Nephron progenitor cell (in vitro differentiated cells): Measurements from ENCODE around the gene TRMU.
"Not testable (repeated sequence)": the region's sequence is repeated elsewhere in the genome, so short reads cannot be mapped to it uniquely, and the experiment has no call there.

Experiments used
- DNase-seq: peaks from one replicate; pipeline ENCODE4 v3.0.0; 2021
- H3K27ac Mint-ChIP-seq: 2 replicates; pipeline ENCODE4 v1.8.0; 2021; ENCODE audit warnings: mild to moderate bottlenecking, moderate library complexity, mixed read lengths
- H3K27me3 Mint-ChIP-seq: 2 replicates; pipeline ENCODE4 v1.8.0; 2021; ENCODE audit warnings: mild to moderate bottlenecking, low read depth, mixed read lengths; ENCODE audit not compliant: poor library complexity
- H3K36me3 Mint-ChIP-seq: 2 replicates; pipeline ENCODE4 v1.8.0; 2021; ENCODE audit warnings: low read depth, mixed read lengths
- H3K4me1 Mint-ChIP-seq: 2 replicates; pipeline ENCODE4 v1.8.0; 2021; ENCODE audit warnings: mixed read lengths
- H3K4me3 Mint-ChIP-seq: 2 replicates; pipeline ENCODE4 v1.8.0; 2021; ENCODE audit warnings: mild to moderate bottlenecking, moderate library complexity, mixed read lengths
- H3K9me3 Mint-ChIP-seq: 2 replicates; pipeline ENCODE4 v1.8.0; 2021; ENCODE audit warnings: mild to moderate bottlenecking, moderate library complexity, mixed read lengths
- CTCF ChIP-seq: fragments of 200-600 bp; sonication (generic); IDR thresholded peaks from 2 replicates; pipeline ENCODE4 v1.5.0; 2021; ENCODE audit warnings: antibody characterized with exemption

The TRMU gene

GRCh38 chr22:46312056-46312455 is 23.5 kb upstream of the TRMU start:
- DNase-seq: no peak
- Mint-ChIP-seq H3K36me3 (peaks cover 47% of the 10 kb centered on the region), H3K9me3 (no peaks in the 10 kb centered on the region), H3K27ac (no peak overlapping the region), H3K27me3 (peaks cover 3% of the 10 kb centered on the region), H3K4me1 (no peaks in the 10 kb centered on the region), H3K4me3 (no peak overlapping the region)
- no peak for TF ChIP-seq CTCF

GRCh38 chr22:46312848-46313247 is 22.7 kb upstream of the TRMU start:
- H3K4me3 Mint-ChIP-seq, H3K27ac Mint-ChIP-seq, DNase-seq, H3K9me3 Mint-ChIP-seq, H3K27me3 Mint-ChIP-seq, H3K4me1 Mint-ChIP-seq: not testable (repeated sequence)
- peaks cover 51% of the 10 kb centered on the region for H3K36me3 Mint-ChIP-seq

GRCh38 chr22:46315976-46316375 is 19.5 kb upstream of the TRMU start:
- Mint-ChIP-seq H3K36me3 (peaks cover 47% of the 10 kb centered on the region), H3K4me1 (no peaks in the 10 kb centered on the region), H3K9me3 (no peaks in the 10 kb centered on the region), H3K27ac (no peak overlapping the region), H3K27me3 (peaks cover 3% of the 10 kb centered on the region), H3K4me3 (no peak overlapping the region)
- TF ChIP-seq CTCF: no peak
- no peak for DNase-seq

GRCh38 chr22:46317646-46318045 is 17.9 kb upstream of the TRMU start:
- Mint-ChIP-seq H3K9me3 (no peaks in the 10 kb centered on the region), H3K4me3 (no peak overlapping the region), H3K36me3 (peaks cover 55% of the 10 kb centered on the region), H3K4me1 (no peaks in the 10 kb centered on the region), H3K27me3 (no peaks in the 10 kb centered on the region), H3K27ac (peak overlapping the region; percentile 34)
- TF ChIP-seq CTCF: no peak
- DNase-seq: no peak

- Mint-ChIP-seq H3K4me1 (no peaks in the 10 kb centered on the region), H3K36me3 (peaks cover 62% of the 10 kb centered on the region), H3K27ac (no peak overlapping the region)
Measured at GRCh38 chr22:46318576-46318975, 16.9 kb upstream of the TRMU start.

GRCh38 chr22:46319319-46319718 is 16.2 kb upstream of the TRMU start:
- H3K36me3 Mint-ChIP-seq: peaks cover 68% of the 10 kb centered on the region
- no peaks in the 10 kb centered on the region for H3K9me3 Mint-ChIP-seq
- no peak overlapping the region for H3K4me3 Mint-ChIP-seq
- no peak for TF ChIP-seq CTCF
- peak overlapping the region; percentile 78 for H3K27ac Mint-ChIP-seq
- H3K4me1 Mint-ChIP-seq: no peaks in the 10 kb centered on the region
- DNase-seq: no peak
- no peaks in the 10 kb centered on the region for H3K27me3 Mint-ChIP-seq

More at GRCh38 chr22:46318576-46318975, 16.9 kb upstream of the TRMU start:
- H3K9me3 Mint-ChIP-seq: no peaks in the 10 kb centered on the region
- no peak overlapping the region for H3K4me3 Mint-ChIP-seq
- no peak for TF ChIP-seq CTCF
- DNase-seq: no peak
- no peaks in the 10 kb centered on the region for H3K27me3 Mint-ChIP-seq
